ENCODE measurements around the gene DUOX2.
"Not testable (repeated sequence)": the region's sequence is repeated elsewhere in the genome, so short reads cannot be mapped to it uniquely, and the experiment has no call there.

The DUOX2 gene

GRCh38 chr15:45058690-45059675 is 55.0 kb downstream of the DUOX2 start:
- DNase-seq = not testable (repeated sequence)

- not testable (repeated sequence) for DNase-seq
Measured at GRCh38 chr15:45052676-45053075, 61.3 kb downstream of the DUOX2 start.

- no peak for DNase-seq
Measured at GRCh38 chr15:45050587-45050986, 63.4 kb downstream of the DUOX2 start.

GRCh38 chr15:45048794-45049631 is 65.0 kb downstream of the DUOX2 start:
- no peak for DNase-seq

GRCh38 chr15:45048449-45048793 is 65.6 kb downstream of the DUOX2 start:
- DNase-seq = not testable (repeated sequence)

- DNase-seq = not testable (repeated sequence)
Measured at GRCh38 chr15:45044270-45044669, 69.7 kb downstream of the DUOX2 start.

GRCh38 chr15:45042859-45043258 is 71.1 kb downstream of the DUOX2 start:
- DNase-seq = not testable (repeated sequence)

Data from stimulated activated CD4-positive, alpha-beta T cell treated with anti-CD3 and anti-CD28 coated beads, Interleukin-4, amount 100 ng/mL, for 1 hour (primary cell).